GM10248 (cell line): ENCODE results near the gene RPL22.

Experiments
- CTCF ChIA-PET: fragments of 300-600 bp; sonication (Branson Sonifier 250); formaldehyde crosslinking; extraction: SDS; loops from one replicate; lab custom pipeline; 2021; ENCODE audit warnings: antibody characterized with exemption; lab: Yijun Ruan, JAX
- POLR2A ChIA-PET: fragments of 350-650 bp; sonication (Branson Sonifier 250); formaldehyde crosslinking; extraction: SDS; loops from one replicate; lab custom pipeline; 2020; ENCODE audit warnings: antibody characterized with exemption; lab: Yijun Ruan, JAX
- DNase-seq: peaks from one replicate; pipeline ENCODE4 v3.0.0; 2012; ENCODE audit errors: extremely low spot score
- CTCF ChIP-seq: IDR thresholded peaks from 2 replicates; pipeline ENCODE4 v1.5.1; 2012; ENCODE audit warnings: mild to moderate bottlenecking, low read depth; ENCODE audit errors: extremely low read depth, missing control alignments, control extremely low read depth

The RPL22 gene

GRCh38 chr1:6197746-6198427 lies 1.5 kb downstream of the RPL22 start:
- CTCF ChIA-PET = interaction anchor here (1.3 to 1.8 kb wide), 3 partner anchors 8 to 12 kb away, joined by 4 to 12 read pairs (median 4); partner anchors contain the start of gene RNF207
- POLR2A ChIA-PET = interaction anchor here (0.7 kb wide), 1 partner anchor 403 kb away, joined by 4 read pairs; no protein-coding TSS in a partner anchor
- DNase-seq = no peak

GRCh38 chr1:6191968-6192367 lies 7.4 kb downstream of the RPL22 start:
- no peak for DNase-seq
- CTCF ChIA-PET = interaction anchor here (1.3 to 1.5 kb wide), 2 partner anchors 11 to 13 kb away, joined by 3 to 6 read pairs; no protein-coding TSS in a partner anchor
- no peak for TF ChIP-seq CTCF
- POLR2A ChIA-PET = interaction anchor here (0.6 kb wide), 1 partner anchor 42 kb away, joined by 3 read pairs; no protein-coding TSS in a partner anchor

More at GRCh38 chr1:6197746-6198427, 1.5 kb downstream of the RPL22 start:
- TF ChIP-seq CTCF = no peak

GRCh38 chr1:6188466-6188865 lies 10.9 kb downstream of the RPL22 start:
- TF ChIP-seq CTCF = no peak
- ChIA-PET POLR2A (no interaction called here), CTCF (interaction anchor here (1.2 to 2.8 kb wide), 3 partner anchors 10 to 16 kb away, joined by 3 to 11 read pairs (median 4); no protein-coding TSS in a partner anchor)
- DNase-seq = no peak

DNA sequence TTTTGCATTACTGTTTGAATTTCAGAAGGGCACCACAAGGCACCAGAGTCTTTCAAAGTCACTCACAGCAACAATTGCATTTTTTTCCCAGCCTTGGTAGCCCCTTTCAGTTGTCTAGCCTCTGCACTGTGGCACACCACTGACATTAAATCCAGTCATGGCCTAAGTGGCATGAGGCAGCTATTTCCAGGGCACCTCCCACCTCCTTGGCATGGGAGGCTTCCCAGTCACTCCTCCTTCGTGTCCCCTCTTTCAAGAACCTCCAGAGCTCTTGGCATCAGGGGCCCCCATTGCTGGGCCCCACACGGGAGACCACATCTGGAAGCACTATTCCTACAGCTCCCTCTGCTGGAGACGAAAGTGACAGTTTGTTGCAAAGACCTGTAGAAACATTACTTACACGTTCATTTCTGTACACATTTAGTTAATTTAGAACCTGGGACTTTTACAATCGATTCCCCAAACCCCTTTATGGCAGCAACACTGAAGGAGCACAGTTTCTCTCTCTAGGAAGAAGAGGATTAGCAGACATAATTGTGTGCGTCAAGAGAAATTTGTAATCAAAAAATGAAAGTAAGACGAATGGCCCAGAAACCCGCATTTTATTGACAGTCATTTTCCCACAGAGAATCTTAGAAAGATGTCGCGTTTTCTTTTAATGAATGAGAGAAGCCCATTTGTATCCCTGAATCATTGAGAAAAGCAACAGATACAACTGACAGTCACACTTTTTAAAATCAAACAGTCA lies 13.6 kb downstream of the RPL22 start:
- no peak for DNase-seq
- peak; percentile 49 for TF ChIP-seq CTCF
- ChIA-PET POLR2A (no interaction called here), CTCF (interaction anchor here (0.6 to 2.4 kb wide), 10 partner anchors 8 to 46 kb away, joined by 3 to 9 read pairs (median 4); partner anchors contain the start of genes RNF207 and RPL22)

DNA sequence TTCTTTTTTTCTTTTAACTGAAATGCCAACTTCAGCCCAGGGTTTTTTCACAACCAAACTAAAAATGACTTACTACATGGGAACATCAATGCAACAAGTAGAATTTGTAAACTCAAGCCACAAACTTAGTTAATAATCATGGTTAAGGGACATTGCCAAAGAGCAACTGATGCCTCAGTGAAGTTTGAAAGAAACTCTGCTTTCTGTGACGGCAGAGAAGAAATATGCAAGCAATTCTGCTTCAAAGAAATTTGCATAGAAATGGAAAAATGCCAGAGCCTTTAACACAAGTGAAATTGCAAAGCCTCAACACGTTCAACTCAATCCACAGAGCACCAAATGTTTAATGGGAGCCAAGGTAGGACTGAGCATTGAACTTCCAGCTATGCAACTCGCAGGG lies 14.2 kb downstream of the RPL22 start:
- no peak for TF ChIP-seq CTCF
- ChIA-PET POLR2A (no interaction called here), CTCF (interaction anchor here (0.6 to 2.4 kb wide), 10 partner anchors 9 to 47 kb away, joined by 3 to 9 read pairs (median 4); partner anchors contain the start of genes RNF207 and RPL22)
- DNase-seq = no peak
